ENCODE measurements around the gene DHRS3.

DNA sequence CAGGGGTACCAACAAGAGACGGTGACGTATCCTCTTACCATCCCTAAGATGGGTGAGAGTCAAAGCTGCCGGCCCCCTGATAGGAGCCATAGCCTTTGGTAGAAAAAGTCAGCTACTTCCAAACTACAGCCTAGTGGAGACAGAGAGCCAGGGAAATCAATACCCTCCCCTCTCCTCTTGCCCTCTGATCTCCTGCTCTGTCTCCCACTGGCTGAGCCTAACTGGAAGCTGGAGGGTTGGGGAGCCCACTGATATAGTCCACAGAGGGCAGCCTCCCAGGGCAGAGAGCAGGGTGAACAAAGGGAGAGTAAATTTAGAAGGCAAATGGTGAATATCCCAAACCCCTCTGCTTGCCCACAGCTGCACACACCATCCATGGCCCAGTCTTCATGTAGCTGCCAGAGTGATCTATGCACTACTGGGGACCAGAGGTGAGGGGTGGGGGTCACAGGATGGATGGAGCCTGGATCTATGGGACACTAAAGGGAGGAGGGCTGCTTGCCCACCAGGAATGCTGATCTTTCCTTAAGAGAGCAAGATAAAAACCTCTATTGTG lies 80.0 kb downstream of the DHRS3 start:
- TF ChIP-seq POLR2A (IDR thresholded peaks at IDR 0.05) = no peak
- TF ChIP-seq, protein P1, sequence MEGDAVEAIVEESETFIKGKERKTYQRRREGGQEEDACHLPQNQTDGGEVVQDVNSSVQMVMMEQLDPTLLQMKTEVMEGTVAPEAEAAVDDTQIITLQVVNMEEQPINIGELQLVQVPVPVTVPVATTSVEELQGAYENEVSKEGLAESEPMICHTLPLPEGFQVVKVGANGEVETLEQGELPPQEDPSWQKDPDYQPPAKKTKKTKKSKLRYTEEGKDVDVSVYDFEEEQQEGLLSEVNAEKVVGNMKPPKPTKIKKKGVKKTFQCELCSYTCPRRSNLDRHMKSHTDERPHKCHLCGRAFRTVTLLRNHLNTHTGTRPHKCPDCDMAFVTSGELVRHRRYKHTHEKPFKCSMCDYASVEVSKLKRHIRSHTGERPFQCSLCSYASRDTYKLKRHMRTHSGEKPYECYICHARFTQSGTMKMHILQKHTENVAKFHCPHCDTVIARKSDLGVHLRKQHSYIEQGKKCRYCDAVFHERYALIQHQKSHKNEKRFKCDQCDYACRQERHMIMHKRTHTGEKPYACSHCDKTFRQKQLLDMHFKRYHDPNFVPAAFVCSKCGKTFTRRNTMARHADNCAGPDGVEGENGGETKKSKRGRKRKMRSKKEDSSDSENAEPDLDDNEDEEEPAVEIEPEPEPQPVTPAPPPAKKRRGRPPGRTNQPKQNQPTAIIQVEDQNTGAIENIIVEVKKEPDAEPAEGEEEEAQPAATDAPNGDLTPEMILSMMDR (IDR thresholded peaks at IDR 0.05) = no peak
